Activated CD4-positive, alpha-beta T cell treated with anti-CD3 and anti-CD28 coated beads, Interleukin-2, amount 10 ng/mL, durations not matched to agents 7 days and 5 days (primary cell): ENCODE measurements around the gene OSBP2. TPM values are rescaled to one million over a fixed set of nuclear protein-coding genes. Genes with fewer than 3 reads are reported as not detected.

Source experiments
- CTCF ChIA-PET: fragments of 350-600 bp; sonication (Branson Sonifier 250); formaldehyde crosslinking; loops from one replicate; lab custom pipeline; 2021; ENCODE audit warnings: antibody characterized with exemption; lab: Charles Lee
- POLR2A ChIA-PET: fragments of 350-600 bp; sonication (Branson Sonifier 250); formaldehyde crosslinking; loops from one replicate; lab custom pipeline; 2021; ENCODE audit warnings: antibody characterized with exemption; lab: Charles Lee
- DNase-seq: peaks from one replicate; pipeline ENCODE4 v3.0.0-alpha.2; 2020
- H3K27ac Mint-ChIP-seq: one replicate; pipeline ENCODE4 v1.8.0; 2021; ENCODE audit warnings: mild to moderate bottlenecking, moderate library complexity, mixed read lengths
- H3K27me3 Mint-ChIP-seq: one replicate; pipeline ENCODE4 v1.8.0; 2021; ENCODE audit warnings: mixed read lengths
- H3K36me3 Mint-ChIP-seq: one replicate; pipeline ENCODE4 v1.8.0; 2021; ENCODE audit warnings: low read depth, mixed read lengths
- H3K4me1 Mint-ChIP-seq: one replicate; pipeline ENCODE4 v1.8.0; 2021; ENCODE audit warnings: mixed read lengths
- H3K4me3 Mint-ChIP-seq: one replicate; pipeline ENCODE4 v1.8.0; 2021; ENCODE audit warnings: mild to moderate bottlenecking, moderate library complexity, mixed read lengths
- H3K9me3 Mint-ChIP-seq: one replicate; pipeline ENCODE4 v1.8.0; 2021; ENCODE audit warnings: mixed read lengths
- total RNA-seq, 2 experiments: library from RNA; stranded (reverse); gene quantifications; one replicate each; pipeline ENCODE4 v1.2.3, GENCODE V29; 2021

OSBP2 gene
- total RNA-seq, 2 experiments from 2014 or later, result 1.1 TPM

DNA sequence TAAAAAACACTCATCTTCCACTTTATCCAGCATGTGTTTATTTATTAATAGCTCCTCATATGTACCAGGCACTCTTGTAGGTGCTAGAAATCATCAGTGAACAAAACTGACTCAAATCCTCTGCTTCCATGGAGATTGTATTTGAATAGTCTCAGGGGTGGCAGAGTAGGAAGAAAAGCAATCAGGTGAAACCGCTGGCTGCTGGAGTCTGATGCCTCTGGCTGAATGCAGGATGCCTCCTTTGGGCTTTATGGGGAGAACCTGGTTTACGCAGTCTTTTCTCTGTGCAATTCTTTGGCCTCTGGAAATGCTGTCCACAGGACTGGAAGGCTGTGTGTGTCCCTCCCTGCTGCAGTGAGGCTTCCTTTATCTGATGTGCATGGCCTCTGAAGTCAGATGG lies 12.8 kb upstream of the OSBP2 start:
- H3K27ac Mint-ChIP-seq, result no peak overlapping the region
- H3K36me3 Mint-ChIP-seq, result no peaks in the 10 kb centered on the region
- CTCF ChIA-PET, result interaction anchor here (1.2 to 1.7 kb wide), 2 partner anchors 21 to 61 kb away, joined by 3 to 4 read pairs; no protein-coding TSS in a partner anchor
- peaks cover 7% of the 10 kb centered on the region for H3K27me3 Mint-ChIP-seq
- H3K9me3 Mint-ChIP-seq, result no peaks in the 10 kb centered on the region
- no peaks in the 10 kb centered on the region for H3K4me1 Mint-ChIP-seq
- POLR2A ChIA-PET, result interaction anchor here (0.6 kb wide), 1 partner anchor 9 kb away, joined by 3 read pairs; no protein-coding TSS in a partner anchor
- H3K4me3 Mint-ChIP-seq, result no peak overlapping the region
- DNase-seq, result no peak

GRCh38 chr22:30685178-30685577 lies 9.5 kb upstream of the OSBP2 start:
- no peak for DNase-seq
- Mint-ChIP-seq H3K27me3 (no peaks in the 10 kb centered on the region), H3K4me3 (no peak overlapping the region), H3K4me1 (peaks cover 2% of the 10 kb centered on the region), H3K9me3 (no peaks in the 10 kb centered on the region), H3K36me3 (no peaks in the 10 kb centered on the region), H3K27ac (no peak overlapping the region)
- POLR2A ChIA-PET, result no interaction called here
- CTCF ChIA-PET, result interaction anchor here (0.6 to 0.8 kb wide), 3 partner anchors 8 to 26 kb away, joined by 3 to 4 read pairs (median 3); no protein-coding TSS in a partner anchor

GRCh38 chr22:30687358-30687757 lies 7.3 kb upstream of the OSBP2 start:
- Mint-ChIP-seq H3K27ac (no peak overlapping the region), H3K27me3 (no peaks in the 10 kb centered on the region), H3K9me3 (no peaks in the 10 kb centered on the region), H3K36me3 (no peaks in the 10 kb centered on the region), H3K4me1 (peaks cover 2% of the 10 kb centered on the region), H3K4me3 (no peak overlapping the region)
- no peak for DNase-seq
- CTCF ChIA-PET, result no interaction called here
- POLR2A ChIA-PET, result no interaction called here

DNA sequence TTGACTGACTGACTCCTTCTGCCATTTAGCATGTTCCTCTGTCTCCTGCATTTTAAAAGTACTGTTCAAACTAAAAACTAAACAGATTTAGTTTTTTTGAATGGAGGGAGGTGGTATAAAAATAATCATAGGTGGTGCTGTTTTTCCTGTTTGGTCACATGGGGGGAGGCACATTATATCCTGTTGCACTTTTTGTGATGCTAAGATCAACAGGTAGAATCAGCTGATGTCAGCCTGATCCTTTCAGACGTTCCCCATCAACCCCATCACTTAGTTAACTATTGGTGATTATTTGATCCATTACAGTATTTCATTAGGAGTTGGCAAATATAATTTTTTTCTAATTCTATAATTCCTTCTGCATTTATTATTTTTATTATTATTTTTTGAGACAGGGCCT lies 5.1 kb upstream of the OSBP2 start:
- H3K4me3 Mint-ChIP-seq, result no peak overlapping the region
- no peak overlapping the region for H3K27ac Mint-ChIP-seq
- H3K36me3 Mint-ChIP-seq, result no peaks in the 10 kb centered on the region
- ChIA-PET CTCF (no interaction called here), POLR2A (no interaction called here)
- H3K27me3 Mint-ChIP-seq, result peaks cover 6% of the 10 kb centered on the region
- H3K9me3 Mint-ChIP-seq, result no peaks in the 10 kb centered on the region
- no peak for DNase-seq
- peaks cover 13% of the 10 kb centered on the region for H3K4me1 Mint-ChIP-seq

GRCh38 chr22:30691204-30691603 lies 3.5 kb upstream of the OSBP2 start:
- CTCF ChIA-PET, result interaction anchor here (0.8 to 1.2 kb wide), 2 partner anchors 12 to 13 kb away, joined by 3 to 4 read pairs; no protein-coding TSS in a partner anchor

GRCh38 chr22:30694171-30694639 lies 469 bp upstream of the OSBP2 start:
- Mint-ChIP-seq H3K4me1 (peaks cover 19% of the 10 kb centered on the region), H3K9me3 (no peaks in the 10 kb centered on the region), H3K36me3 (no peaks in the 10 kb centered on the region), H3K4me3 (peak overlapping the region; percentile 76), H3K27me3 (peaks cover 16% of the 10 kb centered on the region), H3K27ac (peak overlapping the region; percentile 55)
- peak; percentile 56 for DNase-seq
- ChIA-PET CTCF (interaction anchor here (1.0 to 1.4 kb wide), 2 partner anchors 9 to 16 kb away, joined by 3 read pairs; no protein-coding TSS in a partner anchor), POLR2A (interaction anchor here (0.5 to 0.6 kb wide), 2 partner anchors 11 to 527 kb away, joined by 6 to 7 read pairs; no protein-coding TSS in a partner anchor)

More at GRCh38 chr22:30691204-30691603, 3.5 kb upstream of the OSBP2 start:
- Mint-ChIP-seq H3K27ac (no peak overlapping the region), H3K9me3 (no peaks in the 10 kb centered on the region), H3K36me3 (no peaks in the 10 kb centered on the region), H3K4me3 (no peak overlapping the region), H3K27me3 (peaks cover 16% of the 10 kb centered on the region), H3K4me1 (peaks cover 19% of the 10 kb centered on the region)
- no peak for DNase-seq
- POLR2A ChIA-PET, result no interaction called here

- H3K27ac Mint-ChIP-seq, result peak overlapping the region; percentile 2
- H3K4me1 Mint-ChIP-seq, result peaks cover 18% of the 10 kb centered on the region
- H3K36me3 Mint-ChIP-seq, result no peaks in the 10 kb centered on the region
- no peak for DNase-seq
- no peaks in the 10 kb centered on the region for H3K9me3 Mint-ChIP-seq
- CTCF ChIA-PET, result interaction anchor here (1.2 to 1.5 kb wide), 2 partner anchors 47 to 60 kb away, joined by 3 to 4 read pairs; no protein-coding TSS in a partner anchor
- H3K4me3 Mint-ChIP-seq, result peak overlapping the region; percentile 68
- H3K27me3 Mint-ChIP-seq, result peaks cover 16% of the 10 kb centered on the region
- POLR2A ChIA-PET, result no interaction called here
Measured at GRCh38 chr22:30695351-30695851, 727 bp downstream of the OSBP2 start.

DNA sequence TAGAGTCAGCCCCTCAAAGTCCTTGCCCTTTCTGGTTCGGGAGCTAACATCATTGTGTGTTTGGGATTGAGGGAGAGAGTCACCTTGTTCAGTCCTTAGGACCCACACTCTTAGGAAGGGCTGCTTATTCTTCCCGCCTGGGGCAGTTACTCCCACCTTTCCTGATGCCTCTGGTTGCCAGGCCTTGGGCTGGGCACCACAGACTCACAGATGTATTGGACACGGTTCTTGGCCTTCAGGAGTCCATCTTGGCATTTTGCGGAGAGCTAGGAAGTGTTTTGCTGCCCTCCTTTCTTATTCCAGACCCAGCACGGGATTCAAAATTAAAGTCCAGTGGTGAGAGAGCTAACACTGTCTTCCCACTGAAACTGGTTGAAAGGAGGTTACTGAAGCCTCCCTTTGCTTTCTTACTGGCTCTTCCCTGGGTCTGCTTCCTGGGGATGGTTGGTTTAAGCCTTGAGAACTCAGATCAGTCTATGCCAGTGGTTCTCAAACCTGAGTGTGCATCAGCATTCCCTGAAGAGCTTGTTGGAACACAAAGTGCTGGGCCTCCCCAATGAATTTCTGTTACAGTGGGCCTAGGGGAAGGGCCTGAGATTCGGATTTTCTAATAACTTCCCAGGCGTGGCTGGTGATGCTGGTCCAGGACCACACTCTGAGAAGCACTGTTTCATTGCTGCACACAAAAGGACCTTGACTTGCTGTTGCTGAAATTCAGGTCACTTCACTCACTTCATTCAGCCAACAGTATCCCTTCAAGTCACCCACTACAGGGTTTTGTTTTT lies 1.4 kb downstream of the OSBP2 start:
- H3K4me1 Mint-ChIP-seq, result peaks cover 18% of the 10 kb centered on the region
- peak overlapping the region; percentile 2 for H3K27ac Mint-ChIP-seq
- no peaks in the 10 kb centered on the region for H3K36me3 Mint-ChIP-seq
- no peak for DNase-seq
- H3K9me3 Mint-ChIP-seq, result no peaks in the 10 kb centered on the region
- H3K27me3 Mint-ChIP-seq, result peaks cover 16% of the 10 kb centered on the region
- H3K4me3 Mint-ChIP-seq, result peak overlapping the region; percentile 68
- ChIA-PET CTCF (interaction anchor here (1.2 to 1.5 kb wide), 2 partner anchors 46 to 59 kb away, joined by 3 to 4 read pairs; no protein-coding TSS in a partner anchor), POLR2A (no interaction called here)

- ChIA-PET CTCF (interaction anchor here (1.3 kb wide), 1 partner anchor 31 kb away, joined by 4 read pairs; no protein-coding TSS in a partner anchor), POLR2A (no interaction called here)
- Mint-ChIP-seq H3K9me3 (no peaks in the 10 kb centered on the region), H3K4me3 (no peak overlapping the region), H3K27ac (no peak overlapping the region), H3K4me1 (peaks cover 17% of the 10 kb centered on the region), H3K27me3 (peaks cover 14% of the 10 kb centered on the region), H3K36me3 (no peaks in the 10 kb centered on the region)
- no peak for DNase-seq
Measured at GRCh38 chr22:30697975-30698374, 3.3 kb downstream of the OSBP2 start.

DNA sequence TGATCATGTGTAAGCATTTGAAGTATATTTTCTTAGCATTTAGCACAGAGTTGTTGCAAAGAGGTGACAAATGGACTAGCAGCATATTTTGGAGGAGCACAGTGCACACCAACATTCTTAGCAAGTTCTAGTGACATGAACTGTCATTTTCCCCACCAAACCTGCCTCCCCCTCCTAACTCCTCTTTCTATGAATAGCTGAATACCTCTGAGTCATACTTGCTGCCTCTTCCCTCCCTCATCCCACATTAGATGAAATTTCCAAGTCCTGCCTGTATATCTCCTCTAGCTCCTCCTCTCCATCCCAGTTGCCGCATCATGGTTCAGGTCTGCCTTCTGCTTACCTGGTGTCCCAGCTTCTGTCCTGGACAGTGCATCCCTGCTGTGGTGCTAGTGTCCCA lies 7.2 kb downstream of the OSBP2 start:
- POLR2A ChIA-PET, result no interaction called here
- CTCF ChIA-PET, result interaction anchor here (1.1 to 1.6 kb wide), 2 partner anchors 19 to 20 kb away, joined by 3 to 4 read pairs; no protein-coding TSS in a partner anchor
- DNase-seq, result no peak
- no peak overlapping the region for H3K4me3 Mint-ChIP-seq
- H3K36me3 Mint-ChIP-seq, result no peaks in the 10 kb centered on the region
- H3K9me3 Mint-ChIP-seq, result no peaks in the 10 kb centered on the region
- no peaks in the 10 kb centered on the region for H3K27me3 Mint-ChIP-seq
- peaks cover 23% of the 10 kb centered on the region for H3K4me1 Mint-ChIP-seq
- H3K27ac Mint-ChIP-seq, result no peak overlapping the region

GRCh38 chr22:30702856-30703255 lies 8.2 kb downstream of the OSBP2 start:
- Mint-ChIP-seq H3K36me3 (no peaks in the 10 kb centered on the region), H3K4me3 (no peak overlapping the region), H3K9me3 (no peaks in the 10 kb centered on the region), H3K27me3 (no peaks in the 10 kb centered on the region), H3K4me1 (peaks cover 23% of the 10 kb centered on the region), H3K27ac (no peak overlapping the region)
- ChIA-PET CTCF (interaction anchor here (1.0 to 1.6 kb wide), 3 partner anchors 11 to 217 kb away, joined by 4 read pairs; no protein-coding TSS in a partner anchor), POLR2A (no interaction called here)
- no peak for DNase-seq

DNA sequence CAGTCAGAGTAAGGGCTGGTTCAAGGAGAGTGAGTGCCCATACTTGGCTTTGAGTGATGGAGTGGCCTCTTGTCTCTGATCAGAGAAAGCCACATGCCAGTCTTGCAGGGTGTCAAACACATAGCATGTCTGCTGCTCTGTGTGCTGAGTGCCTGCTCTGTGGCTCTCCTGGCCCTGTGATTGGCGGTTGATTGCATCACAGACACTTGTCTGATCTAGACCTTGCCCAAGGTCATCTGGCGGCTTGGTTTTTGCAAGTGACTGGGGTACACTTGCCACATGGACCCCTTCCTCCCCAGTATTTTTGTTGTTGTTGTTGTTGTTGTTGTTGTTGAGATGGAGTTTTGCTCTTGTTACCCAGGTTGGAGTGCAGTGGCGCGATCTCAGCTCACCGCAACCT lies 10.3 kb downstream of the OSBP2 start:
- DNase-seq, result no peak
- ChIA-PET CTCF (interaction anchor here (0.7 to 1.7 kb wide), 2 partner anchors 70 to 98 kb away, joined by 3 to 5 read pairs; partner anchors contain the start of gene TCN2), POLR2A (interaction anchor here (0.6 kb wide), 1 partner anchor 11 kb away, joined by 6 read pairs; no protein-coding TSS in a partner anchor)
- H3K27me3 Mint-ChIP-seq, result no peaks in the 10 kb centered on the region
- no peaks in the 10 kb centered on the region for H3K36me3 Mint-ChIP-seq
- peaks cover 28% of the 10 kb centered on the region for H3K4me1 Mint-ChIP-seq
- H3K4me3 Mint-ChIP-seq, result no peak overlapping the region
- no peak overlapping the region for H3K27ac Mint-ChIP-seq
- peaks cover 3% of the 10 kb centered on the region for H3K9me3 Mint-ChIP-seq
